Measurements from ENCODE around the gene SRGAP2C.
"Not testable (repeated sequence)": the region's sequence is repeated elsewhere in the genome, so short reads cannot be mapped to it uniquely, and the experiment has no call there.

SRGAP2C gene

DNA sequence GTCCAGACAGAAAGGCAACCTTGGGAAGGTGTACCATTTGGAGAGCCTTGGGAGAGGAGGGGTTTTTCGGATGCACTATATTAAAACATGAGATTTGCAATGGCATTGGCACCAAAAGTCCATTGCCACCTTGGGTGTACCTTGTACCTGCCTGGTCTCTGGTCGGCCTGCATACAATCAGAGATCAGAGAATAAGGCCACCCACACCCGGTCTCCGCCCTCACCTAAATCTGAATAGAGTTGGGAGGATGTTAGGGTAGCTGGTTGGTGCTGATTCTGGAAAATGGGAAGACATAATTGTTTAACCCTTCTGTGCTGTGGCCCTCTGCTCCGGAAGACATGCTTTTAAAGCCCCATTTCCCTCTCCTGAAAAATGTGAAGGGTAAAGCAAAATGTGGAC is 3.1 kb downstream of the SRGAP2C start:
- DNase-seq: not testable (repeated sequence)

DNA sequence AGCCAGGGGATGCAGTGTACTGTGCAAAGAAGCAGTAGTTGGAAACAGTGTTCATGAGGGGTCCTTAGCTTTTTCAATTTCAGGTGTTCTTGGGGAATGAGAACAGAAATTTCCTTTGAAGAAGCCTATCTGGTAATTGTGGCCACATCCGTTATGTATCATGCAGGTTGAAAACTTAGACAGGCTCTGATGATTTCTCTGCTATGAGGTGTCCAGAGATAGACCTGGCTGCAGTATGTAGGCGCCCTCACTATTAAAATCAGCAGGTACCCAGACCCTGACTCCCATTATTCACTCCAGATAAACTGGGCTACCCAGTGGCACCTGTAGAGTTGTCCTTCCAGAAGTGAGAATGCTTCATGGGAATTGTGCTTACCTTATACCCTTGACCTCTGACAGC is 7.7 kb downstream of the SRGAP2C start:
- DNase-seq: not testable (repeated sequence)

DNA sequence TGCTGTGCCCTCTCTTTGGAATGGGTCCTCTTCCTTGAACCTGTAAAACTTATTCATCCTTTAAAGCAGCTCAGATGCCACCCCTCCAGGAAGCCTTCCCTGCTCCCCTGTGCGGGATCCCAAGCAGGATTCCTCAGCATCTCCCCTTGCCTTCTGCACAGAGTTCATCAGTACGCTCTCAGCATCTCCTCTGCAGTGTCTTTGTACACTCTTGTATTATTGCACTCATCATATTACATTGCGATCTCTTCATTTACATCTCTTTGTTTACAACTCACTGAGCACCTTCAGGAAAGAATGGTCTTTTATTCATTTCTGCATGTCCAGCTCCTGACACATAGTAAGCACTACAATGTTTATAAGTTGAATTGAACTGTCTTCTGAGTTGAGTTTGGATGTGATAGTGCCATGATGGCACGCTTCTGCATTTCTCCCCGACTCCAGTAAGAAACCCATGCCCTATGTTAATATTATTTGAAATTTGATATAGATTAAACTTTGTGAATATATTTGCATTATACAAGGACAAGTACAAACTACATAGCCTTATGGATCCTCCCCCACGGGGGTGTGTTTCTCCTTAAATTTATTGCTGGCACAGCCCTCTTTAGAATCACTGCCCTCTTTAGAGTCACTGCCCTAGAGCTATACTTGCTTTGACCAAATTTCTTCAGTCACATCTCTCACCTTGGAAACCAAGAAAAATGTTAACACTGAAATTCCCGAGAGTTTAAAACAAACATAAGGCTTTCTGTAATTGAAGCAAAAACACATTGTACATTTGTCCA is 12.5 kb downstream of the SRGAP2C start:
- DNase-seq: not testable (repeated sequence)

DNA sequence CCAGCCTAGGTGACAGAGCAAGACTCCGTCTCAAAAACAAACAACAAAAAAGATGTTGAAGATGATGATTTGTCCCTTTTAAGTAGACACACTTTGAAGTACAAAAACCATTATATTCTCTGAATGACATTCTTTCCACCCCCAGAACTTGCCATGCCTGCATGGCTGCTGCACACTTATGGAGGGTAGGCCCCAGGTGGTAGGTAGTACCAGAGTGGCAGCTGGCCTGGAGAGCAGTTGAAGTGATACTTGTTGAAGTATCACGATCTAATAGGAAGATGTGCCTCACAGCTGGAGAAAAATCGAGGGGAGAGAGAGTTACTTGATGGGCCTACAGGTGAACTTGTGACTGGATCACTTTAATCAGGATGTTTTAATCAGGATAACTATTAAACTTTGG is 15.0 kb downstream of the SRGAP2C start:
- not testable (repeated sequence) for DNase-seq

DNA sequence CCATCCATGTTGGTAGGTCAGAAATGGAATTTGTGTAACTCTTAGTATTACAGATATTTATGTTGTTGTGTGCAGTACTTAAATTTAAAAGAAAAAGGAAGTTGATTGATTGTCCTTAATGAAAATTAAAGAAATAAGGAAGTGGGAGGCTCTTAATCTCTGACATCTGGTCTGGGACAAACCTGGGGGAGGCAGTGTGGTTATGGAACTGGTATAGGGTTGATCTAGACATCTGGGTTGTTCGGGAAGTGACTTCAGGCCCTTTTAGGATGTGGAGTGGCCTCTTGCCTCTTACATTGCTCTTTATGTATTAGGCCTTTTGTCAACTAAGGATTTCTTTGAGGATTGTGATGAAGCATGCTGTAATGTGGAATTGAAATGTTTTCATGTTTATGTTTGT is 15.5 kb downstream of the SRGAP2C start:
- DNase-seq: not testable (repeated sequence)

DNA sequence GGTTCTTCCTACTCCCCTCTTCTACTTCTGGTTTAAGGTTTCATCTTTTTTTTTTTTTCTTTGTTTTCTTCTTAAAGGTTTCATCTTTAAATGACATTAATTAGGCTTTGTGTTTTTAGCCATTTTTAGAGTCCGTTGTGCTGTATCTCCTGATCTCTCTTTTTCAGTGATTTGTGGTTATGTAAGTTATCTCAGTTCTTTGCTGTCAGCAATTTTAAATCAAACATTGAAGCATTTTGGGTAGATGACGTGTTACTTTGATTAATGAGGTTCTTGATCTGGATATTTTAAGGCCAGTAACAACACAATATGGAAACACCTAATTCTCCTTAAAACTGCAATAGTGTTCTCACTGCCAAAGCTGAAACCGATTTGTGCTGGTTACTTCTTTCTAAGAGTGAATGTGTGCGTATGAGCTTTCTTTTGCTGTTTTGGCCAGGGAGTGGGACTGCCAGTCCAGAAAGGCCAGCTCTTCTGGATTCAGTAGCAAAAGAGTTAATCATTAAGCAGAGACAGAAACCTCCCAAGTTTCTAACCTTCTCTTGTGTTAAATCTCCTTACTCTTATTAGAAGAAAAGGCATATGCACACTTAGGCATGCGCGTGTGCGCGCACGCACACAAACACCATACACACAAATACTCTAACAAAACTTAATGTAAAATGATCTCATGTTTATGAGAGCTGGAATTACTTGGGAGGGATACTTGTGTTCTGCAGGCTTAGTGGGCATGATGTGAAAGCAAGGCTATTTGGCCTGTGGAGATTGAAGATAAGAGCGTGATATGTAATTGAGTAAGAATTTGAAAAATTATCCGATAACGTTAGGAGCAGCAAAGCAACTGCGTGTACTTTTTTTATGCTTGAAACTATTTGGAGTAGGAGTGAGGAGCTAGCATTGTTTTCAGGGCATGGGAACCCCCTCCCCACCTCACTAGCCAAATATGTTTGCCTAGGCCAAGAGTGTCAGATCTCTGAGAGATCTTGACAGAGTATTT is 16.5 kb downstream of the SRGAP2C start:
- DNase-seq: not testable (repeated sequence)

DNA sequence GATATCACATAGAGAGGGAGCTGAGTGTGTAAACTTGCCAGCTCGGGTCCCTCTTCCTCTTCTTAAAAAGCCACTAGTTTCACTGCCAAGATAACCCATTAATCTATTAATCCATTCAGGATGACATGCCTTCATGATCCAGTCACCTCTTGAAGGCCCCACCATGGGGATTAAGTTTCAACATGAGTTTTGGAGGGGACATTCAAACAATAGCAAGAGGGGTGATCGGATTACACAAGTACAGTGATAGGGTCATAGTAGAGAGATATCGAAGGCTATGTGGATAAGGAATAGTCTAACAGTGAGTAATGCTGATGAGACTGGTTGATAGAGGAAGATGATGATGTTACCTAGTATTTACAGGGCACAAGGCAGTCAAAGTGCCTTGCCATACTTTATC is 18.2 kb downstream of the SRGAP2C start:
- DNase-seq: not testable (repeated sequence)

DNA sequence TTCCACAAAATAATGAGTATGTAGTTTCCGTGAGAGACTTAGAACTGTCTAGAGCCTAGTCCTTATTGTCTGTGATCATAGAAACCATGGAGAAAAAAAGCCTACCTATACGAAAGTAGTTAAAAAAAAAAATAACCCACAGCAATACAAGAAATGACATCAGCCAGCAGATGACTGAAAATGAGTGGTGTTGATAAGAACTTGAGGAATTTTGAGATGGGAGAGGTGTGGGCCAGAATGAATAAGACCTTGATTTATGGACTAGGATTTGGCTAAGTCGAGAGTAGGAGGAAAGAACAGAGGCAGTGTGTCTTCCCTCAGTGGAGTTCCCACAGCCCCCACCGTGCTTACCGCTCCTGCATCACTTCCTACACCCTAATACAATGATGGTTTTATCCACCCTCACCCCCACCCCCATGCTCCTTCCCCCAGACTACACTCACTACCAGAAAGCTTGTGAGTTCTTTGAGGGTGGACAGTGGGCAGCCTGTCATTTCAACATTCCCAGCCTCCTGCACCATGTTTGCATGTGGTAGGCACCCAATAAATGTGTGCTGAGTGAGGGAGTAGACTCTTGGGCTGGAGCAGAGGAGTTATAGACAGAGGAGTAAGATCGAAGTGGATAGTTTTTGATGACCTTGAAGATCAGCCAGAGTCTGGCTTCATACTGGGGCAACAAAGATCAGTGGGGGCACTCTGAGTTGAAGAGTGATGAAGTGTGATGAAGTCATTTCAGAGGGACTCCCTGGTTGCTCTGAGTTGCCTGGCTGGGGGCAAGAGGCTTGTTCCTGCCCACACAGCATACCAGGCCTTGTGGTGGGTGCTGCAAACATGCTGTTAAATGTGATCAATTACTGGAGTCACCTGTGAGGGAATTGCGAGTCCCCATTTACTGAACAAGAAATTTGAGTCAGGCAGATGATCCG is 21.3 kb downstream of the SRGAP2C start:
- not testable (repeated sequence) for DNase-seq

DNA sequence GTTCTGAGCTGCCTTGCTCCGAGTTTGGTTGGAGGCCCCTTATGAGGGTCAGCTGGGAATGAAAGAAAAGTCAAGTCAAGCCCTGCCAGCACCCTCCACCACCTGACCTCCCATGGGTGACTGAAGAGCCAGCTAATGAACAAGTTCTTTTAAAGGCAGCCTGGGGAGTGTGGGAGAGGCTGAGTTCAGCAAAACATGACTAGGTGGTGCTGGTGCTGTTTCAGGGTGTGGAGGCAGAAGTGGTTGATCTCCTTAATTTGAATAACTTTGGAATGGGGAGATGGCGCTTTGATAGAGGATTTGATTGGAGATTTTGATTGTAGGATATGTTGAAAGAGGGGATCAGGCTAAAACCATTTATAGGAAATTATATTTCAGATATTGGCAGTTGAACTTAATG is 22.6 kb downstream of the SRGAP2C start:
- DNase-seq: not testable (repeated sequence)

DNA sequence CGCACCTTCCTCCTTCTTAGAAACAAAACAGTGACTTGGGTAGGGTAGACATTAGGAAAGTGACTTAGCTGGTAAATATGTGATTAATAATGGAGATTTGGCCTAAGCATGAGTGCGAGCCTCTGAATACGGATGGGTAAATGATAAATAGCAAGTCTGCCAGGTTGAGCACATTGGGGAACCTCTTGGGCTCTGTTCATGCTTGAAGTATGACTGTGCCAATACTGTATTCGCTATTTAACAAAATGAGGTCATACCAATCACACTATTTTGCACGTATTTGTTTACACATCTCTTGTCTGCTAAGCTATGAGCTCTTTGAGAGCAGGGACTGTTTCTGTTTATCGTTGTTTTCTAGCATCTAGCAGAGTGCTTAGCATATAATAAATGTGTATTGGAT is 23.6 kb downstream of the SRGAP2C start:
- not testable (repeated sequence) for DNase-seq

DNA sequence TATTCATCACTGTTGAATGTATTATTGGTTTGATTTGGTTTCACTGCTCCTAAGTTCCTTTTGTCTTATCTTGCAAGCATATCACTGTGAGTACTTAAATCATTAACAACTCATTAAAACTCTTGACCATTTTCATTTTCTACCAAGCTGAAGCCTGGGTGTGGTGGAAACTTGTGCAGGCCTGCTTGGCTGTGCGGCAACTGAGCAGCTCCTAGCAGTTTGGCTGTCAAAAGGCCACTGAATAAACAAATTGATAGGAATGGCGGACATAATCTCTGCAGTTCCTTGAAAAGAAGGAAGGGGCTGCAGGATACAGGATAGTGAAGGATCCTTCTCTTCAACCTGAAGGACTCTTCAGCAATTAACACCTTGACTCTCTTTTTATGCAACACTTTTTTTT is 26.0 kb downstream of the SRGAP2C start:
- not testable (repeated sequence) for DNase-seq

DNA sequence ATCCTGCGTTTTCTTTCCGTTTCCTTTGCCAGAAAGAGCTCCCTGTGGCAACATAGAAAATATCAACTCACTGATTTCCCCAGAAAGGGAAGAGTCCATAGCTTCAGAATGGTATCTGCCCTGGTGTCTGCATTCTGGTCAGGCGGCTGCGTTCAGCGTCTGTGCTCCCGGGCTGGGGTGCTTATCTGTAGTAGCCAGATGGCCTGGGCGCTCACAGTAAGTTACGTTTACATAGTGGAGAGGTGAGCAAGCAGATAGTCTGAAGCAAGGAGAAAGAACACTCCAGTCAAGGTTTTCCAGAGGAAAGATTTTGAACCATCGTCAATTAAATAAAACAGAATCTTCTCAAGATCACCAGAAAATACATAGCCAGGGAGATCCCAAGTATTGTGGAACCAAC is 28.7 kb downstream of the SRGAP2C start:
- DNase-seq: not testable (repeated sequence)

DNA sequence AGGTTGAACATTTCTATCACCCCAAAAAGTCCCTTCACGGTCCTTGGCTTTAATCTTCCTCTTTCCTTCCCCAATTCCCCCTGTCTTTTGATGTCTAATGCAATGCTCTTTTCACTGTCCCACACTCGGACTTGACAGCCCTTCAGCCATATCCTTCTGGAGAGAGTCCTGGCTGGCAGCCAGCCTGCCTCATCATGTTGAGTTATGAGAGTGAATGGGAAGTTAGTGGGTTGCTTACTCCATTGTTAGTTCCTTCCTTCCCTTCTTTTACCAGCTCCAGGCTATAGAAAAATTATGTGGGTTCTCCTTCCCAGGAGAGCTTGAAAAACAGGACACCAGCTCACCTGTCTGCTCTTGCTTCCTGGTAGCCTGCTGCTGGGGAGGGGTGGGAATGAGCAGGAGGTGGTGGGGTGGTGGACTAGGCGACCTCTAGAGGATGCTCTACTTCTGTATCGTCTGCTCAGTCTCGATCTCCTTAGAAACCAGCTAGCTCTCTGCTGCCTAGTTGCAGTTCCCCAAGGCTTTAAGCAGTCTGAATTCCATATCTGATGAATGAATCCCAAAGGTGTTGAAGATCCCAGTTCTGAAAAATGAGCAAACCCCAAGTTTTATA is 29.9 kb downstream of the SRGAP2C start:
- not testable (repeated sequence) for DNase-seq

DNA sequence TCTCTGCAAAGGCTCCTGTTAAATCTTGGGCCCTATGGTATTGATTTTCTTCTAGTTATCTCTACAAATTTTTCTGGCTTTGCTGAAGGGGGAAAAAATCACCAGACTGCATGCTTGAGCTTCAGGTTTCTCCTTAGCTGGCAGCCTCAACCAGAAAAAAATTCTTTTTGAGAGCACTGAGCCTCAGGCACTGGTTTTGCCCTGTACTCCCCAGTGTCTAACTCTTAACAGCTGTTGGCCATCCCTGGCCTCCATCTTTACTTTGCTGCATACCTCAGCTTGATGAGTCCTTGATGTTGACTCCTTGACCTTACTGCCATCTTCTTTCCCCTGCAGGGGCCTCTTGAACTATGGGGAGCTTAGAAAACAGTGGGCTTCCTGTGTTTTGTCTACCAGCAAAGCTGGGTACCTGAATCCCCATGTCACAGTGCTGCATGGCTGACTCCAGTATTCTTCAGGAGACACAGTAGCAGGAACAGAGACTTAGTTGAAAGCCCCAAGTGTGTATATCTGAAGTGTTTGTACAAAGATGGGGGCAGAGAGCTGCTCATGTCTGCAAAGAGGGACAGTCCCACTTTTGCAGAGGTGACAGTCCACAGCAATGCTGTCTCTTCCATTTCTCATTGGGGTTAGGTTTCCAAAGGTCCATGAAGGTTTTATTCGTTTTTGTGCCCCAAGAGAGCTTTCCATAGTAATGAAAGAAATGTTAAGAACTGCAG is 31.1 kb downstream of the SRGAP2C start:
- DNase-seq: not testable (repeated sequence)

DNA sequence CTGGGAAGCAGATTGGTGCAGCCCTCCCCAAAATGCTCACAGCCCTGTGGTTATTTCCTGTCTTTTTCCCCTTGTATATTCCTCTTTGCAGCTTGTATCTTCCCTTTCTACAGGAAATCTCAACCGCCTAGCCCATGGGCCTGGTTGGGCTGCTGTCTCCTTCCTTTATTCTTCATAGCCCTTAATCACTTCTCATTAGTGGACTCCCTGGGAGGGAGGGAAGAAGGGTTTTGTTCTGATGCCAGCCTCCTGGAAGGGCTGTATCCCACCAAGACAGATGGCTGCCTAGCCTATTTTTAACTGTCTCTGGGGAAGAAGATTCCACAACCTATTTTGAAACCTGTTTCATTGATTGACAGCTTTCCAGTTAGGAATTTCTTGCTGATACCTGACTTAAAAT is 31.9 kb downstream of the SRGAP2C start:
- not testable (repeated sequence) for DNase-seq

DNA sequence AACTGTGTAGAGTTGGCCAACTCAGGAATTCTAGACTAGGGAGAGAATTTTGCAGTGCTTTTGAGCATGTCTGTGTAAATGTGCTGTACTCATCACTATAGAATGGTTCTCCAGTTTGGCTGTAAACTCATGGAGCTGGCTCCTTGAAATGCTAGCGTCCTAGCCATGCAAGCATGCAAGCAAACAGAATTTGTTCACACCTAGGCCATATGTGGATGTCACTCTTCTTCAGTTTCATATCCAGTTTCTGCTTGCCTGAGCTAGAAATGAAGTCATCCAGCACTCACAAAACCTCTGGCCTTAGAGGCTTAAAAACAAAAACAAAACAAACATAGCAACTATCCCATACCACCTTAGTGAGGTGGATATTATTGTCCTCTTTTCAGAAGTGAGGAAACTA is 37.0 kb downstream of the SRGAP2C start:
- not testable (repeated sequence) for DNase-seq

DNA sequence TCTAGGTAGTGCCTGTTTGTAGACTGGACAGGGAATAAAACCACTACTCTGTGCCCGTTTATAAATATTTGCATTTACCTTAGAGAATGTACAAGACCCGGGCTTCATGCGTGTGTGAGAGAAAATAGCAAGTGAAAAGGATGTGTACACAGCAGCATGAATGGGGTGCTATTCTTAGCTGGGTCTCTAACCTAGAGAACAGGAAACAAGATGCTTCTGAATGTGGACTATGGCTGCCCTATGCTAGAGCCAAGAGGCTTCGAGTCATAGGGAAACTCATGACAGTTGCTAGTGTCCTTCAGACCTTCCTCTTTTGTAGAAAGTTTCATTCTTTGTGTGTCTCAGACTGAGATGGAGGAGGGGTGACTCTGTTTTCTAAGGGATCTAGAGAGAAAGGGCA is 39.9 kb downstream of the SRGAP2C start:
- DNase-seq: not testable (repeated sequence)

DNA sequence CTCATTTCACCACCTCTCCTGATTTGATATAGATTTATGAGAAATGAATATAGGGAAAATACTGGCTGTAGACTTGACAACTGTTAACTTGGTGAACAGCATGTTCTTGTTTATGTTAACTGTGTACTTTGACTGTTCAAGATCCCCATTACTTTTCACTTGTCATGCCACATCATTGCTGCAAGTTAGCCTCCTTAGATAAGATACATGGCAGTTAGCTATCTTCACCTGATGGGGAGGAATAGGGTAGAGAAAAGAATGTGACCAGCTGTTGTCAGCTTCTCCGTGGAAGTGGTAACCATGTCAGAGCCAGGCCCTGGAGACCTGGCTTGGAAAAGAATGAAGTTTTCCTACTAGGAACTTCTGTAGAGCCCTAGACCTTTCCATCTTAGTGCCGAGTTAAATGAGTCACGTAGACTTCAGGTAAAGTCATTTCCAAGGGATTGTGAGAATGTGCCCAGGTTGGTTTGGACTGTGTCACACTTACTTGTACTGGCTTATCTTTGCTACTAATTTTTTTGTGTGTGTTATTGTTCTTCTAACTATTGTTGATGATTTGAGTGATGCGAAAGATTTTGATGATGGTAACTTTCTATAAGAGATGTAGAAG is 41.6 kb downstream of the SRGAP2C start:
- DNase-seq: not testable (repeated sequence)

DNA sequence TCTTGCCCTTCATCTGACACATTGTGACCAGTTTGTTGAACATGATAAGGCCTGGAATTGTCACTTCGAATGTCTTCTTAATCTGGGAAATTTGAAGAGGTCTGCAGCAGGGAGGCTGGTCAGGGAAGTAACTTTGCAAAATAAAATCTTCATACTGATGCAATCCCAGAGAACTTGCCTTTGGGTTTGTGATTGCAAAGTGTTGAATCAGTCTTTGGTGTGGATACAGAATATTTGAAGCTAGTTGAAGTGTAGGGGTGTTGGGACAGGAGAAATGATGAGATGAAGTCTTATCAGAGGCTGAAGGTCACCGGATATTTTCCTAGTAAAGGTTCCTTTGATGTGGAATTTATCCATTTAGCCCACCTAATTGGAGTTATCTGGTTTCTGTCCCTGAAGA is 42.1 kb downstream of the SRGAP2C start:
- not testable (repeated sequence) for DNase-seq

DNA sequence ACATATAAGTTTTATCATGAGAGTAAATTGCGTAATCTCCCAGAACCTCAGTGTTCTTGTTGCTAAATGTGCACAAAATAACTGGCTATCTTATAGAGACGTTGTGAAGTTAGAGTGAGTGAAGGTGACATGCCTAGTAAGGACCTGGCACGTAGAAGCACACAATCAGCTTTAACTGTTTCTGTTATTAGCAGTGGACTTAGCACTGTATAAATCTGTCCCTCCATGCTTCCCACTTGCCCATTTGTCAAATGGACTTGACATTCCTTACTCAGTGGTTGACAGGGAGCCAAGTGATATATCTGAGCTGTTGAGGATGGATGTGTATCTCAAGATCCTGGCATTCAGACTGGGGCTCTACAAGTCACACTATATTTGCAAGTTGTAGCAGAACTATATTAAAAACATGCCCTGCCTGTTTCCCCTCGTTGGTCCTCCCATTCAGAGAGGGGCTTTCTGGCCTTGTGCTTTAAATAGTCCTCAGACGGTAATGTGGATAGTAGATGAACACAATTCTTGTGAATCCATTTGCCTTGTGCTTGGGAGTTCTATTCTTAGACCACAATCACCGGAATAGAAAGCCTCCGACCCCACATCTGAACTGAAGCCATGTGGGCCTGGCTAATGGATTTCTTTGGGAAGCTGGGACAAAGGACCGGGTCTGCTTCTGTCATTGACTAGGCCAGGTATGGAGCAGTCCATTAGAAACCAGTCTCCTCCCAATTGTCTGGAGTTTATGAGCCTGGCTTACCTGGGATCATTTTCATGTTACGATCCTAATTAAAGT is 43.0 kb downstream of the SRGAP2C start:
- DNase-seq: not testable (repeated sequence)
